Measurements from ENCODE around the gene PLSCR2.
"Not testable (repeated sequence)": the region's sequence is repeated elsewhere in the genome, so short reads cannot be mapped to it uniquely, and the experiment has no call there.

Gene PLSCR2

GRCh38 chr3:146469150-146470017, at the start of gene PLSCR2:
Gene PLSCR2 (minus strand): TSS chr3:146469561. CDS start chr3:146459904, 9,657 bp downstream.
- no peak for DNase-seq

GRCh38 chr3:146517684-146518435, 48.5 kb upstream of the PLSCR2 start:
- no peak for DNase-seq

- DNase-seq: peak; percentile 41
These were observed 44.2 kb upstream of the PLSCR2 start for GRCh38 chr3:146513386-146514051.

- DNase-seq: no peak
These were observed 42.2 kb upstream of the PLSCR2 start for GRCh38 chr3:146511402-146512134.

GRCh38 chr3:146507331-146508120, 38.2 kb upstream of the PLSCR2 start:
- DNase-seq: peak; percentile 73

- DNase-seq: no peak
These were observed 36.2 kb upstream of the PLSCR2 start for GRCh38 chr3:146505516-146505915.

GRCh38 chr3:146504498-146505197, 35.3 kb upstream of the PLSCR2 start:
- peak; percentile 87 for DNase-seq

- DNase-seq: peak; percentile 24
These were observed 34.3 kb upstream of the PLSCR2 start for GRCh38 chr3:146503461-146504202.

GRCh38 chr3:146502887-146503460, 33.6 kb upstream of the PLSCR2 start:
- no peak for DNase-seq

GRCh38 chr3:146501752-146502151, 32.4 kb upstream of the PLSCR2 start:
- DNase-seq: no peak

- no peak for DNase-seq
These were observed 30.3 kb upstream of the PLSCR2 start for GRCh38 chr3:146499701-146500100.

GRCh38 chr3:146498002-146498736, 28.8 kb upstream of the PLSCR2 start:
- no peak for DNase-seq

GRCh38 chr3:146497145-146497843, 27.9 kb upstream of the PLSCR2 start:
- not testable (repeated sequence) for DNase-seq

- peak; percentile 95 for DNase-seq
These were observed 27.4 kb upstream of the PLSCR2 start for GRCh38 chr3:146496726-146497125.

- DNase-seq: no peak
These were observed 26.9 kb upstream of the PLSCR2 start for GRCh38 chr3:146496251-146496650.

GRCh38 chr3:146493761-146494160, 24.4 kb upstream of the PLSCR2 start:
- DNase-seq: no peak

- DNase-seq: no peak
These were observed 23.9 kb upstream of the PLSCR2 start for GRCh38 chr3:146493221-146493620.

GRCh38 chr3:146491303-146491702, 21.9 kb upstream of the PLSCR2 start:
- DNase-seq: no peak

- no peak for DNase-seq
These were observed 15.9 kb upstream of the PLSCR2 start for GRCh38 chr3:146485297-146485696.

All from OCI-M1 (cell line).